GM12872 (cell line): ENCODE data around the gene SGPP2.

Source experiments
- CTCF ChIP-seq: IDR thresholded peaks from 3 replicates; pipeline ENCODE4 v1.5.1; 2011; ENCODE audit warnings: low read depth, mild to moderate bottlenecking, low read length, moderate library complexity; ENCODE audit not compliant: insufficient read depth

Gene SGPP2

GRCh38 chr2:222521099-222521498 lies 96.8 kb downstream of the SGPP2 start:
- no peak for TF ChIP-seq CTCF

DNA sequence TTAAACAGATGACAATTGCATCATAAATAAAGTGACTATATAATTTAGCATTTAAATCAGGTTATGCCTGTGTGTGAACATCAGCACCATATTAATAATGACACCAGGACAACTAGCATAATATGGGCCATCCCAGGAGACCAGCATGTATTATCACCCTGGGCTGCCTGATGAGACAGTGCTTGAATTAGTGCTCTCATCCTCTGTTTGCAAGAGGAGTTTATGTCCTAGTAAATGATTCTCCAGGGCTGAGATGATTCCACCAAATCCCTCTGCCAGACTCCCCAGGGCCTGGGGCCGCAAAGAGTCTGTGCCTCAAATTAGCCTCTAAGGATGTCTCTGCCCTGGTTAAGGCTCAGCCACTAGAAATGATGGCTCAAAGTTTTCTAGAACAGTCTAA lies 97.7 kb downstream of the SGPP2 start:
- TF ChIP-seq CTCF = no peak

DNA sequence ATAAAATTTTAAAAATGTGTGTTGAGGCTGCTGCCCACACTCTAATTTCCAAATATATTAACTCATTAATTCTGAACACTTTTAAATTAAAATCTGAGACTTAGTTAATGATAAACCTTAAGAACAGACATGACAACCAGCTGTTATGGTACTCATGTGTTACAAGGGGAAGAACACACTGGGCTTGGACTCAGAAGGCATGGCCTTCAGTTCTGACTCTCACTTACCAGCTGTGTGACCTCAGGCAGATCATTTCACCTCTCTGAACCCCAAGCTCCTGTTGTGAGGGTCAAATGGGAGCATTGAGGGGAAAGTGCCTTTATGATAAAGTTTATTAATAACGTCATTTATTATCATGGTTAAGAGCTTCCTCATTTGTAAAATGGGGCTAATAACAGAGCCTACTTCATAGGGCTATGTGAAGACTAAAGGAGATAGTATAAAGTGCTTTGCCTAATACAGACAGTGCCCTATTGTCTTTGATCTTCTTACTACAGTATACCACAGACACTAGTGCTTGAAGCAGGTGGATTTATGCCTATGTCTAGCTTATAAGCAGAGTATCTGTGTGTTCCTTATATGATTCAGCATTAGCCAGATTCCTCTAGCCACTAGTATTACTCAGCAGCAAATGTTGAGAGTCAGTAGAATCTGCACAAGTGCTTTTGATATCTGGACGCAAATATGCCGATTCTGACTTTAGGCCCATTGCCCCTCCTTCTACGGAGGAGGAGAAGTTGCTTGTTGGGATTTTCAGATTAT lies 99.6 kb downstream of the SGPP2 start:
- no peak for TF ChIP-seq CTCF

DNA sequence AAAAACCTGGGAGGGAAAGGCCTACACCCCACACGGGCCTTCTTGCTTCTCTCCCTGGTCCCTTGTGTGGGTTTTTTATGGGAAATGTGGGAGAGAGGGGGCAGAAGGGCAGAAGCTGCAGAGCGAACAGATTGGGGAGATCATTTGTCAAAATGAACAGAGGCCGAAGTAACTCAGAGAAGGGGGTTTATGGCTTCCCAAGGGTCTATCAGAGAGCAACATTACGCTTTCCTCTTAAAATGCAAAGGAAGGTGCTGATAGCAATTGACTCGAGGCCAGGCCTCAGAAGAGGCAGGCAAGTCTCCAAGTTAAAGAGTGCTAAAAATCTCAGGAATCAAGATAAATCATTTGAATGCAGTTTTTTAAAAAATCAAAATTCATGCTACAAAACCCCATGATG lies 101.5 kb downstream of the SGPP2 start:
- no peak for TF ChIP-seq CTCF

- TF ChIP-seq CTCF = no peak
These were observed 102.3 kb downstream of the SGPP2 start for GRCh38 chr2:222526480-222527277.

DNA sequence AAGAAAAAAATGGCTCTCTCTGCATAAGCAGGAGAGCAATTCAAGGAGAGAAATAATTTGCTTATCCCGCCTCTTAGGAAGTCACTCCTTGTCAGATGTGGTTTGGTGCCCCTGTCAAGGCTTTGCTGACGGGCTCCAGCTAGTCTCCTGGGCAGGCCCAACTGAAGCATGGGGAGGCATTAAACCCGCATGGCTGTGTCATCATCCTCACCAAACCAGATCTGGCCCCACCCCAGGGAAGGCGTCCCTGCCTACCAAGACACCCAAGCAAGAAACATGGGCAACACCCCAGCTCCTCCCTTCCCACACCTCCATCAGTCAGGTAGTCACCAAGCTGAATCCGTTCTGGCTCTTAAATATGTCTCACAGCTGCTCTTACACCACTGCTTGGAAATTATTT lies 108.0 kb downstream of the SGPP2 start:
- TF ChIP-seq CTCF = no peak

DNA sequence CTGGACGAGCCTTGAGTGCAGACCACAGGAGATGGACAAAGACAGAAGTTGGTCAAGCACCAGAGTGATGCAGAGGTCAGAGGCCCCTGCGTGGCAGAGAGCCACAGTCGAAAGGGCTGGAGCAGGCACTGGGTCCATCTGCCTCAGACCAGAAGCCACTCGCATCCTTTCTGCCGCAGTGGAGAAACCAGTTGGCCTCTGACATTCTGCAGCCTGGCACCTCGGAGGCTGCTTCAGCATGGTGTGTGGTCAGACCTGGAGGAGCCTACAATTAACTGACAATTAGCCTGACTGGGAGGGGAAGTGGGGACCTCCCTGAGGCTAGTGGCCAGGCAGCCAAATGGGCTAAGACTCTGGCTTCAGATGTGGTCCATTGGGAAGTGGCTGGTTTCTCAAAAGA lies 111.1 kb downstream of the SGPP2 start:
- TF ChIP-seq CTCF = no peak
